GM19238 (cell line): ENCODE measurements around the gene CLPTM1L.
"Not testable (repeated sequence)": the region's sequence is repeated elsewhere in the genome, so short reads cannot be mapped to it uniquely, and the experiment has no call there.

Source experiments
- DNase-seq: peaks from one replicate; pipeline ENCODE4 v3.0.0; 2011; ENCODE audit warnings: low spot score; ENCODE audit not compliant: insufficient read length

CLPTM1L gene

DNA sequence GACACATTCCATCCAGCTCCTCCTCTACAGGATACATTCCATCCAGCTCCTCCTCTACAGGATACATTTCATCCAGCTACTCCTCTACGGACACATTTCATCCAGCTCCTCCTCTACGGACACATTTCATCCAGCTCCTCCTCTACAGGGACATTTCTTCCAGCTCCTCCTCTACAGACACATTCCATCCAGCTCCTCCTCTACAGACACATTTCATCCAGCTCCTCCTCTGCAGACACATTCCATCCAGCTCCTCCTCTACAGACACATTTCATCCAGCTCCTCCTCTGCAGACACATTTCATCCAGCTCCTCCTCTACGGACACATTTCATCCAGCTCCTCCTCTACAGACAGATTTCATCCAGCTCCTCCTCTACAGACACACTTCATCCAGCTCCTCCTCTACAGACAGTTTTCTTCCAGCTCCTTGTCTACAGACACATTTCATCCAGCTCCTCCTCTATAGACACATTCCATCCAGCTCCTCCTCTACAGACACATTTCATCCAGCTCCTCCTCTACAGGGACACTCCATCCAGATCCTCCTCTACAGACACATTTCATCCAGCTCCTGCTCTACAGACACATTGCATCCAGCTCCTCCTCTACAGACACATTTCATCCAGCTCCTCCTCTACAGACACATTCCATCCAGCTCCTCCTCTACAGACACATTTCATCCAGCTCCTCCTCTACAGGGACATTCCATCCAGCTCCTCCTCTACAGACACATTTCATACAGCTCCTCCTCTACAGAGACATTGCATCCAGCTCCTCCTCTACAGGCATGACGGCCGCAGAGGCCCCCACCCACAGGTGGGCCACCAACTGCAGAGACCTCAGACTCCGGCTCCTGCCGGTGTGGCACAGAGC is 16.4 kb downstream of the CLPTM1L start:
- not testable (repeated sequence) for DNase-seq

- DNase-seq = not testable (repeated sequence)
Observed at GRCh38 chr5:1326901-1327756, 17.8 kb downstream of the CLPTM1L start.

- not testable (repeated sequence) for DNase-seq
Observed at GRCh38 chr5:1326532-1326875, 18.4 kb downstream of the CLPTM1L start.

- DNase-seq = no peak
Observed at GRCh38 chr5:1325870-1326531, 18.9 kb downstream of the CLPTM1L start.

GRCh38 chr5:1325191-1325741 is 19.6 kb downstream of the CLPTM1L start:
- no peak for DNase-seq

- no peak for DNase-seq
Observed at GRCh38 chr5:1324719-1325190, 20.1 kb downstream of the CLPTM1L start.

DNA sequence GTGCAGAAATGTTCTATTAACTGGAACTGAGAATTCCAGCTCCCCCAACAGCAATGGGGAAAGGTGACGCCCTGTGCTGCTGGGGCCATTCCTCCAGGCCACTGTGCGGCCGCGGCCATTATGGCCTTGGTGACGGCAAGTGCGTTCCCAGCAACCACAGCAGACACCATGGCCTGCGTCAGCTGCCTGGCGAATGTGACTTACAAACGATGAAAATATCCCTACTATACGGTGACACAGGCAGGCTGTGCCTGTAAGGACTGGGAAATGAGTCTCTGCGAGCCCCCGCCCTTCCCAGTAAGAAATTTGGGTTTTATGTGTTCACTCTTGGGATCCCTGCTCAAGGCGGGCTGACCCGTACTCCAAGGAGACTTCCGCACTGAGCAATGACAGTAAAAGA is 20.6 kb downstream of the CLPTM1L start:
- no peak for DNase-seq

DNA sequence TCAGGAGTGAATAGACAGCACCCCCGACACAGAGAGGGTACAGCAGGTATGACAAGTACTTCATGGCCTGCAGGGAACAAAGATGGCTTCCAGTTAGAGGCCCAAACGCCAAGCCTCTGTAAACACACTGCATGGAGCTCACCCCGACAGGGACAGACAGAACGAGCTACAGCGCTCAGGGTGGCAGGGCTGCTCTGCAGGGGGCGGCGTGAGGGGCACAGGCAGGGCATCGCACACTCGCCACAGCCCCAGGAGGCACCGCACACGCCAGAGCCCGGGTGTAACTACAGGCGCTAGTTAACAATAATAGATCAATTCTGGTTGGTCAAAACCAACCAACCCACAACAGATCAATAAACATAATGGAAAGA is 21.1 kb downstream of the CLPTM1L start:
- no peak for DNase-seq

DNA sequence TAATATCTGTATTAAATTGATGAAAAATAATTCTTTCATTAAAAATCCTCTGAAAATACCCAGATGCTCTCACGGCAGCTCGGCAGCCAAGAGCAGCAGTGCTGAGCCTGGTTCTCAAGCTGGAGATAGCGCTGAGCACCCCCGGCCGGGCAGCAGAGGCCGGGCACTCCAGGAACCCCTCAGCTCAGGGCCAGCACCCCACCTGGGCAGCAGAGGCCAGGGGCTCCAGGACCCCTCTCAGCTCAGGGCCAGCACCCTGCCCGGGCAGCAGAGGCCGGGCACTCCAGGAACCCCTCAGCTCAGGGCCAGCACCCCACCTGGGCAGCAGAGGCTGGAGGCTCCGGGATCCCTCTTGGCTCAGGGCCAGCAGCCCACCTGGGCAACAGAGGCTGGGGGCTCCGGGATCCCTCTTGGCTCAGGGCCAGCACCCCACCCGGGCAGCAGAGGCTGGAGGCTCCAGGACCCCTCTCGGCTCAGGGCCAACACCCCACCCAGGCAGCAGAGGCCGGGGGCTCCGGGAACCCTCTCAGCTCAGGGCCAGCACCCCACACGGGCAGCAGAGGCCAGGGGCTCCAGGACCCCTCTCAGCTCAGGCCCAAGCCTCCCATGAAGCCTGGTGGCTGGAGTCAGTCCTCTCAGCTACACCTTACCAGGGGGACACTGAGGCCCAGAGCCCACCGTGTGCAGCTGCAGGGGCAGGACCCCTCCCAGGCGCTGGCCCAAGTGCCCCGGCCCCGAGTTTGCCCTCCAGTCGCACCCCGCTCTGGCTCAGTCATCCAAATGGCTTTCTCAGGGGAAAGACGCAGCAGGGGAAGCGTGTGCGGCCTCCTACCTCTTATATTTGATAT is 21.7 kb downstream of the CLPTM1L start:
- no peak for DNase-seq

GRCh38 chr5:1322036-1322900 is 22.6 kb downstream of the CLPTM1L start:
- DNase-seq = no peak

GRCh38 chr5:1321576-1321975 is 23.3 kb downstream of the CLPTM1L start:
- no peak for DNase-seq

GRCh38 chr5:1320436-1321344 is 24.2 kb downstream of the CLPTM1L start:
- DNase-seq = no peak

- DNase-seq = no peak
Observed at GRCh38 chr5:1319436-1320256, 25.3 kb downstream of the CLPTM1L start.

DNA sequence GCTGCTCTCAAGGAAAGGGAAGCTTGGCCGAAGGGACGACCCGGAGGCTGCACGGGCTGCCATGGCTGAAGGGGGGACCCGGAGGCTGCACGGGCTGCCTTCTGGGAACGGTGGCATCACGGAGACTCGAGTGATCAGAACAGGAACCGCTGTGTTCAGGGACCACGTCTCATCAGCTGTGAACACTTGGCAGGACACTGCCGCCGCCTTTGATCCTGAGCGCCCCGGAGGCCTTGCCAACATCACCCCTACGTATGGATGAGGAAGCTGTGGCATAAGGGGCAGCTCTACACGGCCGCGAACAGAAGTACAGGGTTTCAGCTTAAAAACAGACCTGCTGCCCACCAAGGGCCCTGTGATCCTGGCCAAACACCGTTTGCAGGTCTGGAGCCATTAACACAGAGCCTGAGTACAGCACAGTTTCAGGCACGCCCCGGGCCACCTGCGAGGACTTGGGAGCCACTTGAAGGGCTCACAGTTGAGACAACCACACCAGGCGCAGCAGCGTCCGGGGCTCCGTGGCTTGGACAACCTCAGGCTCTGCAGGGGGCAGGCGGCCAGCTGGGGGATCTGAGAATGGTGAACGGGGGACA is 26.1 kb downstream of the CLPTM1L start:
- no peak for DNase-seq

DNA sequence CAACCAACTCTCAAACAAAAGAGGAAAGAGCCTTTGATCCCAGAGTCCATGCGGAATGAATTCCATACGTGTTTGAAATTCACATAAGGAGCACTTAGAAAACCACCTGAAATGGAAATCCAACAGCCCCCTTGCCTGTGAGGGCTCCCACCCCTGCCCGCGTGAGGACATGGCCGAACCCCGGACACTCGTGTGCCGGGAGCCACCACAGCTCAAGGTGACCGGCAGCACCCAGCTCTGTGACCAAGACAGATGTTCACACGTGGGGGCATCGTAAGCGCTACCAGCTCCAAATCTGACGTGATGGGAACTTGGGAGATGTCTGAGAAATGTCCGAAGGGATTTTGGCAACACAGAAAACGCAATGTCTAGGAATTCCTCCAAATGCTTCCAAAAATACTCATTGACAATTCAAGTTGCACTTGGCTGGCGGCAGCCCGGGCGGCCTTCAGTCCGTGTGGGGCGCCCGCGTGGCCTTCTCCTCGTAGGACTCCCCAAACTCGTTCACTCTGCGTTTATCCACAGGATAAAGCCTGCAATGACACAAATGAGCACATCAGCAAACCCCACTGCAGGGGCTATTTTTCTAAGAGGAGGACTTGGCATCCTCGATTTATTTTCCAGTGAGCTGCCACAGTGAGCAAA is 26.9 kb downstream of the CLPTM1L start:
- DNase-seq = no peak

GRCh38 chr5:1316588-1317340 is 28.1 kb downstream of the CLPTM1L start:
- DNase-seq = no peak
